Fibroblast of lung (primary cell): ENCODE data around the gene TRRAP. TPM values are rescaled to one million over a fixed set of nuclear protein-coding genes. Genes with fewer than 3 reads are reported as not detected.

Experiments used
- DNase-seq, 2 donors: peaks; one replicate each; pipeline versions ENCODE4 v3.0.0 to v3.0.0-alpha.2; 2010; ENCODE audit warnings: low read depth in 2 of 2
- H2AFZ ChIP-seq: 2 replicates; pipeline ENCODE4 v1.5.1; 2012; ENCODE audit warnings: low read length, control low read depth, inconsistent platforms
- H3K27ac ChIP-seq: 2 replicates; pipeline ENCODE4 v1.5.1; 2011; ENCODE audit warnings: low read length, control low read depth; ENCODE audit not compliant: insufficient read depth
- H3K27me3 ChIP-seq: 2 replicates; pipeline ENCODE4 v1.5.1; 2011; ENCODE audit warnings: mild to moderate bottlenecking, low read length; ENCODE audit not compliant: control insufficient read depth, insufficient read depth
- H3K36me3 ChIP-seq: 2 replicates; pipeline ENCODE4 v1.5.1; 2011; ENCODE audit warnings: low read length; ENCODE audit not compliant: control insufficient read depth, insufficient read depth
- H3K4me1 ChIP-seq: 2 replicates; pipeline ENCODE4 v1.5.1; 2011; ENCODE audit warnings: low read length; ENCODE audit not compliant: control insufficient read depth, insufficient read depth; ENCODE audit errors: extremely low read depth
- H3K4me2 ChIP-seq: 2 replicates; pipeline ENCODE4 v1.5.1; 2011; ENCODE audit warnings: low read length, control low read depth; ENCODE audit not compliant: insufficient read depth; ENCODE audit errors: extremely low read depth
- H3K4me3 ChIP-seq, 4 experiments: fragments of 200-600 bp in 1 of 4; sonication (generic) in 1 of 4; replicated peaks in 1 of 4; 2 replicates each; pipeline ENCODE4 v1.5.1; 2011 to 2016; ENCODE audit warnings: low read length in 4 of 4, low read depth in 3 of 4, mild to moderate bottlenecking in 3 of 4, control low read depth in 2 of 4, inconsistent platforms in 1 of 4, mixed read lengths in 1 of 4; ENCODE audit not compliant: insufficient read depth in 1 of 4; ENCODE audit errors: control extremely low read depth in 1 of 4
- H3K79me2 ChIP-seq: 2 replicates; pipeline ENCODE4 v1.5.1; 2012; ENCODE audit warnings: mild to moderate bottlenecking, low read length, inconsistent platforms; ENCODE audit not compliant: control insufficient read depth, insufficient read depth
- H3K9ac ChIP-seq: 2 replicates; pipeline ENCODE4 v1.5.1; 2011; ENCODE audit warnings: mild to moderate bottlenecking, low read length, control low read depth; ENCODE audit not compliant: insufficient read depth
- H3K9me3 ChIP-seq: 2 replicates; pipeline ENCODE4 v1.5.1; 2012; ENCODE audit warnings: low read depth, low read length; ENCODE audit not compliant: control insufficient read depth, insufficient read depth
- H4K20me1 ChIP-seq: 2 replicates; pipeline ENCODE4 v1.5.1; 2011; ENCODE audit warnings: low read length; ENCODE audit not compliant: control insufficient read depth, insufficient read depth; ENCODE audit errors: extremely low read depth
- CTCF ChIP-seq, 2 donors: IDR thresholded peaks in 1 of 2; conservative IDR thresholded peaks in 1 of 2; 1 replicate in 1 of 2; 2 replicates in 1 of 2; pipeline ENCODE4 v1.5.1; 2011 to 2012; ENCODE audit warnings: low read length in 2 of 2, control low read depth in 1 of 2, inconsistent platforms in 1 of 2, low read depth in 1 of 2, mild to moderate bottlenecking in 1 of 2
- EZH2 ChIP-seq: IDR thresholded peaks from 2 replicates; pipeline ENCODE4 v1.5.1; 2012; ENCODE audit warnings: low read length, control low read depth, mild to moderate bottlenecking; ENCODE audit errors: missing control alignments
- polyA plus RNA-seq, 2 donors: library from polyadenylated mRNA; depleted of rRNA in 1 of 2; stranded (reverse) in 1 of 2; unstranded in 1 of 2; fragments of >200 nt; gene quantifications; 2 replicates each; pipeline ENCODE4 v1.2.1, GENCODE V29; 2011 to 2012; ENCODE audit warnings: missing spikeins in 1 of 2
- total RNA-seq: library from RNA; depleted of rRNA; stranded (reverse); fragments of >200 nt; gene quantifications from 2 replicates; pipeline ENCODE4 v1.2.1, GENCODE V29; 2014

Gene TRRAP
- total and polyA plus RNA-seq, 2 donors (not counting 1 experiment from before 2014, with no cell fraction given): 11.3 to 20.6 TPM

- no peaks in the 10 kb centered on the region for H4K20me1 ChIP-seq
- H2AFZ ChIP-seq: no peak overlapping the region
- peaks cover 28% of the 10 kb centered on the region for H3K36me3 ChIP-seq
- no peak overlapping the region for H3K4me3 ChIP-seq
- H3K27ac ChIP-seq: no peak overlapping the region
- peak in 1 of 2 donors; percentile 13 for TF ChIP-seq CTCF (conservative IDR thresholded peaks at IDR 0.05 in 1 of 2, IDR thresholded peaks at IDR 0.05 in 1 of 2; ENCODE audit: low read depth in 1 of 2, low read length in 2 of 2)
- no peak for TF ChIP-seq EZH2
- H3K4me1 ChIP-seq: no peaks in the 10 kb centered on the region
- H3K9me3 ChIP-seq: no peaks in the 10 kb centered on the region
- H3K4me2 ChIP-seq: no peak overlapping the region
- no peaks in the 10 kb centered on the region for H3K79me2 ChIP-seq
- DNase-seq: peak; percentile 20 to 41
- no peaks in the 10 kb centered on the region for H3K27me3 ChIP-seq
- H3K9ac ChIP-seq: no peak overlapping the region
Observed at GRCh38 chr7:98913612-98914011, 35.3 kb downstream of the TRRAP start.

DNA sequence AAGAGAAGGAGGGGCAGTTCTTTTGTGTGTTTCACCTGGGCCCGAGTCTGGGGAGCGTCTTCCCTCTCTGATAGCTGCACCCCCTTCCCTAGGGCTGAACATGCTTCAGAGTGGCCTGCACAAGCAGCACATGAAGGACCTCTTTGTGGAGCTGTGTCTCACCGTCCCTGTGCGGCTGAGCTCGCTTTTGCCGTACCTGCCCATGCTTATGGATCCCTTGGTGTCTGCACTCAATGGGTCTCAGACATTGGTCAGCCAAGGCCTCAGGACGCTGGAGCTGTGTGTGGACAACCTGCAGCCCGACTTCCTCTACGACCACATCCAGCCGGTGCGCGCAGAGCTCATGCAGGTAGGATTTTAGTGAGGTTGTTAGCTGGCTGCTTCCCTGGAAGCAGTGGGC, 39.0 kb downstream of the TRRAP start:
- no peak overlapping the region for H3K4me3 ChIP-seq
- peaks cover under 1% of the 10 kb centered on the region for H3K4me1 ChIP-seq
- H3K9ac ChIP-seq: no peak overlapping the region
- no peaks in the 10 kb centered on the region for H3K79me2 ChIP-seq
- H4K20me1 ChIP-seq: no peaks in the 10 kb centered on the region
- no peaks in the 10 kb centered on the region for H3K27me3 ChIP-seq
- H3K36me3 ChIP-seq: peaks cover 26% of the 10 kb centered on the region
- no peak overlapping the region for H3K4me2 ChIP-seq
- DNase-seq: no peak
- H2AFZ ChIP-seq: no peak overlapping the region
- TF ChIP-seq CTCF (conservative IDR thresholded peaks at IDR 0.05 in 1 of 2, IDR thresholded peaks at IDR 0.05 in 1 of 2; ENCODE audit: low read depth in 1 of 2, low read length in 2 of 2) (no peak), EZH2 (no peak)
- H3K9me3 ChIP-seq: no peaks in the 10 kb centered on the region
- H3K27ac ChIP-seq: no peak overlapping the region

DNA sequence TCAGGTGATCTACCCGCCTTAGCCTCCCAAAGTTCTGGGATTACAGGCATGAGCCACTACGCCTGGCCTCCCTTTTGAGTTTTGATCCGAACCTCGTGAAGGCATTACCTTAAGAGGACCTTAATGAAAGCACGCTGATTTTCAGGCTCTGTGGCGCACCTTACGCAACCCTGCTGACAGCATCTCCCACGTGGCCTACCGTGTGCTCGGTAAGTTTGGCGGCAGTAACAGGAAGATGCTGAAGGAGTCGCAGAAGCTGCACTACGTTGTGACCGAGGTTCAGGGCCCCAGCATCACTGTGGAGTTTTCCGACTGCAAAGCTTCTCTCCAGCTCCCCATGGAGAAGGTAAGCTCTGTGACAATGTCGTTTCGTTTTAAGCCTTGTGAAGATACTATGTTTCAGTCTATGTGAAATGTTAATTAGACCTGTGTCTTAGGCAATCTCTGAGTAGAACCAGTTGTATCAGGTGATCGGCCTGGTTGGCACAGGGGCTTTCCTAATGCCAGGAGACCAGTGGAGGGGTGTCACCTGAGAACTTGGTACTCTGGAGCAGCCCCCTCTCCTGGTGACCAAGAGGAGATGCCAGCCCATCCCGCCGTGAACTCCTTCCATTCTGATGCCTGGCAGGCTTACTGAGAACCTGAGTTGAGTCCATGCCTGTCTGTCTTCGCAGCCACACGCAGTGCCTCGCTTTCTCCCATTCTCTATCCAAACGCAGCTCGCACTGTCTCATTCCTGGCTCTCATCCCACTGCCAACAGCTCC, 43.5 kb downstream of the TRRAP start:
- Histone ChIP-seq H4K20me1 (no peaks in the 10 kb centered on the region), H3K79me2 (no peaks in the 10 kb centered on the region), H3K4me2 (no peak overlapping the region), H3K27me3 (no peaks in the 10 kb centered on the region), H3K4me3 (no peak overlapping the region), H3K9ac (no peak overlapping the region), H3K36me3 (peaks cover 24% of the 10 kb centered on the region), H2AFZ (no peak overlapping the region), H3K9me3 (no peaks in the 10 kb centered on the region), H3K4me1 (peaks cover 3% of the 10 kb centered on the region), H3K27ac (no peak overlapping the region)
- TF ChIP-seq CTCF (conservative IDR thresholded peaks at IDR 0.05 in 1 of 2, IDR thresholded peaks at IDR 0.05 in 1 of 2; ENCODE audit: low read depth in 1 of 2, low read length in 2 of 2): peak in 1 of 2 donors; percentile 18
- no peak for TF ChIP-seq EZH2
- no peak for DNase-seq
